HFF-Myc (cell line): ENCODE data around the gene CORO2B.

Experiments used
- DNase-seq: peaks from one replicate; pipeline ENCODE4 v3.0.0-alpha.2; 2011; ENCODE audit warnings: low read depth; ENCODE audit errors: extremely low read depth
- H3K4me3 ChIP-seq: replicated peaks from 2 replicates; pipeline ENCODE4 v1.5.1; 2011; ENCODE audit warnings: low read depth, mild to moderate bottlenecking, control low read depth, low read length
- CTCF ChIP-seq: IDR thresholded peaks from 2 replicates; pipeline ENCODE4 v1.5.1; 2012; ENCODE audit warnings: mild to moderate bottlenecking, low read depth, low read length, control low read depth; ENCODE audit errors: missing control alignments

CORO2B gene

GRCh38 chr15:68630836-68631235 is 52.0 kb downstream of the CORO2B start:
- no peak for TF ChIP-seq CTCF
- DNase-seq, result no peak
- no peak overlapping the region for H3K4me3 ChIP-seq

GRCh38 chr15:68631601-68632051 is 52.8 kb downstream of the CORO2B start:
- H3K4me3 ChIP-seq, result no peak overlapping the region
- TF ChIP-seq CTCF, result no peak
- no peak for DNase-seq

- no peak for DNase-seq
- no peak for TF ChIP-seq CTCF
- no peak overlapping the region for H3K4me3 ChIP-seq
Measured at GRCh38 chr15:68632101-68632500, 53.3 kb downstream of the CORO2B start.

GRCh38 chr15:68633231-68634121 is 54.7 kb downstream of the CORO2B start:
- DNase-seq, result no peak
- H3K4me3 ChIP-seq, result no peak overlapping the region
- no peak for TF ChIP-seq CTCF

GRCh38 chr15:68634122-68634482 is 55.3 kb downstream of the CORO2B start:
- no peak overlapping the region for H3K4me3 ChIP-seq
- no peak for TF ChIP-seq CTCF
- DNase-seq, result no peak

- TF ChIP-seq CTCF, result no peak
- no peak for DNase-seq
- no peak overlapping the region for H3K4me3 ChIP-seq
Measured at GRCh38 chr15:68634531-68634930, 55.7 kb downstream of the CORO2B start.
